HFFc6 (cell line): ENCODE measurements around the gene ITSN2. TPM values are rescaled to one million over a fixed set of nuclear protein-coding genes. Genes with fewer than 3 reads are reported as not detected.

Source experiments
- DNase-seq: peaks from one replicate; pipeline ENCODE4 v3.0.0-alpha.2; 2018
- H3K27ac Mint-ChIP-seq: 2 replicates; pipeline ENCODE4 v1.8.0; 2020; ENCODE audit warnings: mild to moderate bottlenecking, mixed read lengths
- H3K27me3 Mint-ChIP-seq: 2 replicates; pipeline ENCODE4 v1.8.0; 2021; ENCODE audit warnings: mild to moderate bottlenecking, moderate library complexity, mixed read lengths; ENCODE audit not compliant: insufficient read depth
- H3K36me3 Mint-ChIP-seq: 2 replicates; pipeline ENCODE4 v1.8.0; 2021; ENCODE audit warnings: low read depth, mixed read lengths
- H3K4me1 Mint-ChIP-seq: 2 replicates; pipeline ENCODE4 v1.8.0; 2020; ENCODE audit warnings: low read depth, mixed read lengths
- H3K4me3 Mint-ChIP-seq: 2 replicates; pipeline ENCODE4 v1.8.0; 2020; ENCODE audit warnings: mild to moderate bottlenecking, moderate library complexity, mixed read lengths
- H3K9me3 Mint-ChIP-seq: 2 replicates; pipeline ENCODE4 v1.8.0; 2020; ENCODE audit warnings: mild to moderate bottlenecking, mixed read lengths
- total RNA-seq, 6 experiments: library from RNA; stranded (reverse); fragmentation: NEBNext Ultra II Directional; extraction: Animal tissue kit (Norgen Biotek cat#: 25700); gene quantifications; 2 replicates in 1 of 6; 3 replicates in 5 of 6; pipeline ENCODE4 v1.2.3, GENCODE V29; 2021
- TF ChIP-seq, protein P1 (sequence below): fragments of 200-600 bp; sonication (generic); IDR thresholded peaks from 2 replicates; pipeline ENCODE4 v1.5.0; 2021; ENCODE audit warnings: antibody characterized with exemption, mild to moderate bottlenecking

Gene ITSN2
- total RNA-seq, 6 experiments from 2014 or later: 26.2 to 32.3 (median 29.5) TPM

DNA sequence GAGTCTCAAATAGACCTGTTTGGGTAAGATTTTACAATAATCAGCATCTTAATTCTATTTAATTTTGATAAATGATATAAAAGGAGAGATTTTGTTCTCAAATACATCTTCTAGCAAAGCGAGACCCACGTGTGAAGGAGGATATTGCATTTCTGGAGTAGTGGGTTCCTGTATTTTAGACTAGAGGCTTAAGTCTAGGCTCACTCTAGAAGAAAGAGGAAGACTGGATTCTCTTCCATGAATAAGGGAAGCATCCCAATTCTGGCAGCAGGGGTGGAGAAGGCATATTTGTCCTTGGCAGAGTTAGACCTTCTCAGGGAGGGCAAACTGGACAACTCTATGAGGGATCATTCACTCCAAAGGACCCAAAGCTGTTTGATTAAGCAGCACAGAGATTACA lies 196.7 kb downstream of the ITSN2 start:
- H3K27me3 Mint-ChIP-seq: peaks cover 10% of the 10 kb centered on the region
- no peaks in the 10 kb centered on the region for H3K9me3 Mint-ChIP-seq
- peaks cover 5% of the 10 kb centered on the region; the same call in 1 of the 2 replicates for H3K36me3 Mint-ChIP-seq
- no peaks in the 10 kb centered on the region for H3K4me1 Mint-ChIP-seq
- TF ChIP-seq, protein P1, sequence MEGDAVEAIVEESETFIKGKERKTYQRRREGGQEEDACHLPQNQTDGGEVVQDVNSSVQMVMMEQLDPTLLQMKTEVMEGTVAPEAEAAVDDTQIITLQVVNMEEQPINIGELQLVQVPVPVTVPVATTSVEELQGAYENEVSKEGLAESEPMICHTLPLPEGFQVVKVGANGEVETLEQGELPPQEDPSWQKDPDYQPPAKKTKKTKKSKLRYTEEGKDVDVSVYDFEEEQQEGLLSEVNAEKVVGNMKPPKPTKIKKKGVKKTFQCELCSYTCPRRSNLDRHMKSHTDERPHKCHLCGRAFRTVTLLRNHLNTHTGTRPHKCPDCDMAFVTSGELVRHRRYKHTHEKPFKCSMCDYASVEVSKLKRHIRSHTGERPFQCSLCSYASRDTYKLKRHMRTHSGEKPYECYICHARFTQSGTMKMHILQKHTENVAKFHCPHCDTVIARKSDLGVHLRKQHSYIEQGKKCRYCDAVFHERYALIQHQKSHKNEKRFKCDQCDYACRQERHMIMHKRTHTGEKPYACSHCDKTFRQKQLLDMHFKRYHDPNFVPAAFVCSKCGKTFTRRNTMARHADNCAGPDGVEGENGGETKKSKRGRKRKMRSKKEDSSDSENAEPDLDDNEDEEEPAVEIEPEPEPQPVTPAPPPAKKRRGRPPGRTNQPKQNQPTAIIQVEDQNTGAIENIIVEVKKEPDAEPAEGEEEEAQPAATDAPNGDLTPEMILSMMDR: no peak
- H3K4me3 Mint-ChIP-seq: no peak overlapping the region
- no peak overlapping the region for H3K27ac Mint-ChIP-seq
- DNase-seq: no peak

- Mint-ChIP-seq H3K4me1 (no peaks in the 10 kb centered on the region), H3K27me3 (peaks cover 11% of the 10 kb centered on the region), H3K36me3 (peaks cover 5% of the 10 kb centered on the region; the same call in 1 of the 2 replicates), H3K27ac (no peak overlapping the region), H3K4me3 (no peak overlapping the region), H3K9me3 (no peaks in the 10 kb centered on the region)
- no peak for DNase-seq
- TF ChIP-seq, protein P1: no peak
Observed at GRCh38 chr2:24163186-24163585, 197.2 kb downstream of the ITSN2 start.

DNA sequence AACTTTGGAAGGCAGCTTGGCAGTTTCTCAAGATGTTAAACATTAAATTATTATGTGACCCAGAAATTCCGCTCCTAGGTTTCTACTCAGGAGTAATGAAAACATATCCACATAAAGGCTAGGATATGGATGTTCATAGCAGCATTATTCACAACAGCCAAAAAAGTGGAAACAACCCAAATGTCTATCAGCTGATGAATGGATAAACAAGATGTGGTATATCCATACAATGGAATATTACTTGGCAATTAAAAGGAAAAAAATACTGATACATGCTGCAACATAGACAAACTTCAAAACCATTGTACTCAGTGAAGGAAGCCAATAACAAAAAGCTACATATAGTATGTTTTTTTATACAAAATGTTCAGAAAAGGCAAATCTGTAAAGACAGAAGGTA lies 197.8 kb downstream of the ITSN2 start:
- H3K9me3 Mint-ChIP-seq: no peaks in the 10 kb centered on the region
- no peak for DNase-seq
- peaks cover 11% of the 10 kb centered on the region for H3K27me3 Mint-ChIP-seq
- TF ChIP-seq, protein P1: no peak
- no peaks in the 10 kb centered on the region for H3K4me1 Mint-ChIP-seq
- H3K4me3 Mint-ChIP-seq: no peak overlapping the region
- H3K36me3 Mint-ChIP-seq: peaks cover 5% of the 10 kb centered on the region; the same call in 1 of the 2 replicates
- no peak overlapping the region for H3K27ac Mint-ChIP-seq

GRCh38 chr2:24160761-24161160 lies 199.6 kb downstream of the ITSN2 start:
- Mint-ChIP-seq H3K27ac (no peak overlapping the region), H3K27me3 (peaks cover 6% of the 10 kb centered on the region), H3K36me3 (peaks cover 5% of the 10 kb centered on the region; the same call in 1 of the 2 replicates), H3K4me3 (no peak overlapping the region), H3K4me1 (no peaks in the 10 kb centered on the region), H3K9me3 (no peaks in the 10 kb centered on the region)
- no peak for DNase-seq
- TF ChIP-seq, protein P1: no peak

- H3K4me3 Mint-ChIP-seq: no peak overlapping the region
- no peak overlapping the region for H3K27ac Mint-ChIP-seq
- DNase-seq: no peak
- peaks cover 5% of the 10 kb centered on the region; the same call in 1 of the 2 replicates for H3K36me3 Mint-ChIP-seq
- peaks cover 2% of the 10 kb centered on the region for H3K27me3 Mint-ChIP-seq
- no peaks in the 10 kb centered on the region for H3K9me3 Mint-ChIP-seq
- H3K4me1 Mint-ChIP-seq: no peaks in the 10 kb centered on the region
- TF ChIP-seq, protein P1: no peak
Observed at GRCh38 chr2:24159708-24160107, 200.6 kb downstream of the ITSN2 start.

DNA sequence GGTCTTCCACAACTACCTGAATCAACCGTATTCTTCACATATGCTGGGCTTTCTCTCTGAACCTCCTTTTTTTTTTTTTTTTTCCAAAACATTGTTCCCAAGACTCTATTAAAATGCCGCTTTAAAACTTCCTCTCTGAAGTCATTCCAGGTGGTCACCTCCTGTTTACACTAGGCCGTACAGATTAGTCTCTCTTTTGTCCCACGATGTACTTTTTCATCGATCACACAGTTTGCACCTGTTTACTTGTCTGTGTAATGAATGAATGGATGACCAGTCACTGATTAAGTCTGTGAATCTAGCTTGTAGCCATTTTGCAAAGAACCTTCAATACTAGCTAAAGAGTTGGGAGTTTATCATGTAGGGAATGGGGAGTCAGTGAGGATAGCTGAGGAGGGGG lies 202.2 kb downstream of the ITSN2 start:
- H3K4me1 Mint-ChIP-seq: no peaks in the 10 kb centered on the region
- H3K9me3 Mint-ChIP-seq: no peaks in the 10 kb centered on the region
- TF ChIP-seq, protein P1: no peak
- peaks cover 1% of the 10 kb centered on the region for H3K27me3 Mint-ChIP-seq
- H3K27ac Mint-ChIP-seq: no peak overlapping the region
- DNase-seq: no peak
- peaks cover 5% of the 10 kb centered on the region; the same call in 1 of the 2 replicates for H3K36me3 Mint-ChIP-seq
- H3K4me3 Mint-ChIP-seq: no peak overlapping the region
